GM06990 (cell line): ENCODE results near the gene LASP1.

Source experiments
- DNase-seq: peaks from one replicate; pipeline ENCODE4 v3.0.0-alpha.2; 2011; ENCODE audit not compliant: insufficient read length; ENCODE audit errors: extremely low read depth
- H3K27me3 ChIP-seq: replicated peaks from 2 replicates; pipeline ENCODE4 v1.6.0; 2011; ENCODE audit warnings: low read length; ENCODE audit not compliant: control insufficient read depth, insufficient read depth
- H3K36me3 ChIP-seq: 2 replicates; pipeline ENCODE4 v1.5.1; 2011; ENCODE audit warnings: low read length; ENCODE audit not compliant: control insufficient read depth, insufficient read depth
- H3K4me3 ChIP-seq: replicated peaks from 2 replicates; pipeline ENCODE4 v1.5.1; 2011; ENCODE audit warnings: low read depth, mild to moderate bottlenecking, control low read depth, low read length
- TF ChIP-seq, protein P1 (sequence below): IDR thresholded peaks from 2 replicates; pipeline ENCODE4 v1.5.1; 2011; ENCODE audit warnings: low read length, control low read depth, mild to moderate bottlenecking, inconsistent platforms; ENCODE audit not compliant: insufficient read depth, poor library complexity, severe bottlenecking

LASP1 gene

DNA sequence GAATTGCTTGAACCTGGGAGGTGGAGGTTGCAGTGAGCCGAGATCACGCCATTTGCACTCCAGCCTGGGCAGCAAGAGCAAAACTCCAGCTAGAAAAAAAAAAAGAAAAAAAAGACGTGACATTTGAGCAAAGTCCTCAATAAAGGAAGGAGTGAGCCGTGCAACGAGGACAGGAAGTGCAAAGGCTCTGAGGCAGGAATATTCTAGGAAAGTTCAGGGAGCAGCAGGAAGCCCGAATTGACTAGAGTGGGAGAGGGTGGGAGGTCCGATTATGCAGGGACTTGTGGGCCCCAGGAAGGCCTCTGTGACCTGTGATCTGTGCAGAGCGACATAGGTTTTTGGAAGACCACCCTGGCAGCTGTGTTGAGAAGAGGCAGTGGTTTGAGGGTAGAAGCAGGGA lies 46.9 kb downstream of the LASP1 start:
- DNase-seq, result no peak
- no peaks in the 10 kb centered on the region for H3K27me3 ChIP-seq
- H3K4me3 ChIP-seq, result no peak overlapping the region
- peaks cover 50% of the 10 kb centered on the region for H3K36me3 ChIP-seq
- TF ChIP-seq, protein P1, sequence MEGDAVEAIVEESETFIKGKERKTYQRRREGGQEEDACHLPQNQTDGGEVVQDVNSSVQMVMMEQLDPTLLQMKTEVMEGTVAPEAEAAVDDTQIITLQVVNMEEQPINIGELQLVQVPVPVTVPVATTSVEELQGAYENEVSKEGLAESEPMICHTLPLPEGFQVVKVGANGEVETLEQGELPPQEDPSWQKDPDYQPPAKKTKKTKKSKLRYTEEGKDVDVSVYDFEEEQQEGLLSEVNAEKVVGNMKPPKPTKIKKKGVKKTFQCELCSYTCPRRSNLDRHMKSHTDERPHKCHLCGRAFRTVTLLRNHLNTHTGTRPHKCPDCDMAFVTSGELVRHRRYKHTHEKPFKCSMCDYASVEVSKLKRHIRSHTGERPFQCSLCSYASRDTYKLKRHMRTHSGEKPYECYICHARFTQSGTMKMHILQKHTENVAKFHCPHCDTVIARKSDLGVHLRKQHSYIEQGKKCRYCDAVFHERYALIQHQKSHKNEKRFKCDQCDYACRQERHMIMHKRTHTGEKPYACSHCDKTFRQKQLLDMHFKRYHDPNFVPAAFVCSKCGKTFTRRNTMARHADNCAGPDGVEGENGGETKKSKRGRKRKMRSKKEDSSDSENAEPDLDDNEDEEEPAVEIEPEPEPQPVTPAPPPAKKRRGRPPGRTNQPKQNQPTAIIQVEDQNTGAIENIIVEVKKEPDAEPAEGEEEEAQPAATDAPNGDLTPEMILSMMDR, result no peak

DNA sequence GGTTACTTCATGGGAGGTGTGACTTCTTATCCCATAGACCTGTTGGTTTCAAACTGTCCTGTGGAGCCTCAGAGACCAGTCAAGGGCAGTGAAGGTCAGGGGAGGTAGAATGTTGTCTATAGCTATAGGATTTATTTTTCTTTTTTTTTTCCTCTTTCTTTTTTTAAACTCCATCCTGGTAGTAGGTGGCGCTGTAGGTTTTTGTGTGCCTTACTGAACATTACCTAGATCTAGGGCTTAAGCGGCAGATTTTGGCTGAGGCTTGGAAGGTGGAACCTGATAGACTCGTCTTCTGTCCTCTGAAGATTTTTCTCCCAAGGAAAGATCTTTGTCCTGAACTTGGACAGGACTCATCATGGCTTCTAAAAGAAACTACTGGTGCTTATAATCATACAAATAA lies 47.4 kb downstream of the LASP1 start:
- H3K27me3 ChIP-seq, result no peaks in the 10 kb centered on the region
- peaks cover 49% of the 10 kb centered on the region for H3K36me3 ChIP-seq
- no peak for DNase-seq
- no peak overlapping the region for H3K4me3 ChIP-seq
- TF ChIP-seq, protein P1, result peak; percentile 4

DNA sequence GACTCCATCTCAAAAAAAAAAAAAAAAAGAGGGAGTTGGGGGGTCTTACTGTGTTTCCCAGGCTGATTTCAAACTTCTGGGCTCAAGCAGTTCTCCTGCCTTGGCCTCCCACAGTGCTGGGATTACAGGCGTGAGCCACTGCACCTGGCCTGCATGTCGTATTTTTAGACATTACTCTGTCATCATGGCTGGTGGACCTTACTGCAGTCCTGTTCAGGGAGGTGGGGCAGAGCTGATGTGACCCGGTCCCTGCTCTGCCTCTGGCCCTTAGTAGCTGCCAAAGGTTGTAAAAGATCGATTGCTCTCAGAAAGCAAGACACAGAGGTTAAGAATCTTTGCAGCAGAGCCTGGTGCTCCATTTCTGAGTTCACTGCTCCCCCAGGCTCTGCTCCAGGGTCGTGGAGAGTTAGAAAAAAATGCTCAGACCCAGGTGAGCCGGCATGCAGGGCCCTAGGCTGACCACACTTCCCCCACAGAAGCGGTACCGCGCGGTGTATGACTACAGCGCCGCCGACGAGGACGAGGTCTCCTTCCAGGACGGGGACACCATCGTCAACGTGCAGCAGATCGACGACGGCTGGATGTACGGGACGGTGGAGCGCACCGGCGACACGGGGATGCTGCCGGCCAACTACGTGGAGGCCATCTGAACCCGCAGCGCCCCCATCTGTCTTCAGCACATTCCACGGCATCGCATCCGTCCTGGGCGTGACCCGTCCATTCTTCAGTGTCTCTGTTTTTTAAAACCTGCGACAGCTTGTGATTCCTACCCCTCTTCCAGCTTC lies 48.5 kb downstream of the LASP1 start:
- TF ChIP-seq, protein P1, result no peak
- H3K36me3 ChIP-seq, result peaks cover 39% of the 10 kb centered on the region
- DNase-seq, result no peak
- no peak overlapping the region for H3K4me3 ChIP-seq
- no peaks in the 10 kb centered on the region for H3K27me3 ChIP-seq

DNA sequence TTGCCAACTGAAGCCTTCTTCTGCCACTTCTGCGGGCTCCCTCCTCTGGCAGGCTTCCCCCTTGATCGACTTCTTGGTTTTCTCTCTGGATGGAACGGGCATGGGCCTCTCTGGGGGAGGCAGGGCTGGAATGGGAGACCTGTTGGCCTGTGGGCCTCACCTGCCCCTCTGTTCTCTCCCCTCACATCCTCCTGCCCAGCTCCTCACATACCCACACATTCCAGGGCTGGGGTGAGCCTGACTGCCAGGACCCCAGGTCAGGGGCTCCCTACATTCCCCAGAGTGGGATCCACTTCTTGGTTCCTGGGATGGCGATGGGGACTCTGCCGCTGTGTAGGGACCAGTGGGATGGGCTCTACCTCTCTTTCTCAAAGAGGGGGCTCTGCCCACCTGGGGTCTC lies 49.1 kb downstream of the LASP1 start:
- H3K36me3 ChIP-seq, result peaks cover 37% of the 10 kb centered on the region
- H3K4me3 ChIP-seq, result no peak overlapping the region
- no peak for DNase-seq
- no peaks in the 10 kb centered on the region for H3K27me3 ChIP-seq
- TF ChIP-seq, protein P1, result no peak

DNA sequence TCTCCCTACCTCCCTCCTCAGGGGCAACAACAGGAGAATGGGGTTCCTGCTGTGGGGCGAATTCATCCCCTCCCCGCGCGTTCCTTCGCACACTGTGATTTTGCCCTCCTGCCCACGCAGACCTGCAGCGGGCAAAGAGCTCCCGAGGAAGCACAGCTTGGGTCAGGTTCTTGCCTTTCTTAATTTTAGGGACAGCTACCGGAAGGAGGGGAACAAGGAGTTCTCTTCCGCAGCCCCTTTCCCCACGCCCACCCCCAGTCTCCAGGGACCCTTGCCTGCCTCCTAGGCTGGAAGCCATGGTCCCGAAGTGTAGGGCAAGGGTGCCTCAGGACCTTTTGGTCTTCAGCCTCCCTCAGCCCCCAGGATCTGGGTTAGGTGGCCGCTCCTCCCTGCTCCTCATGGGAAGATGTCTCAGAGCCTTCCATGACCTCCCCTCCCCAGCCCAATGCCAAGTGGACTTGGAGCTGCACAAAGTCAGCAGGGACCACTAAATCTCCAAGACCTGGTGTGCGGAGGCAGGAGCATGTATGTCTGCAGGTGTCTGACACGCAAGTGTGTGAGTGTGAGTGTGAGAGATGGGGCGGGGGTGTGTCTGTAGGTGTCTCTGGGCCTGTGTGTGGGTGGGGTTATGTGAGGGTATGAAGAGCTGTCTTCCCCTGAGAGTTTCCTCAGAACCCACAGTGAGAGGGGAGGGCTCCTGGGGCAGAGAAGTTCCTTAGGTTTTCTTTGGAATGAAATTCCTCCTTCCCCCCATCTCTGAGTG lies 49.6 kb downstream of the LASP1 start:
- no peak for DNase-seq
- Histone ChIP-seq H3K36me3 (peaks cover 35% of the 10 kb centered on the region), H3K4me3 (no peak overlapping the region), H3K27me3 (no peaks in the 10 kb centered on the region)
- TF ChIP-seq, protein P1, result no peak
